Peyer's patch (tissue), 4 donors: Measurements from ENCODE around the gene RASGRP4.

ENCODE experiments used
- CTCF ChIP-seq, 6 experiments: fragments of 450-650 bp in 4 of 6; fragments of 200-600 bp in 2 of 6; sonication (generic) in 1 of 6; IDR thresholded peaks; one replicate each; pipeline ENCODE4 v1.5.1; 2017 to 2019; ENCODE audit warnings: antibody characterized with exemption in 6 of 6, mild to moderate bottlenecking in 3 of 6, moderate library complexity in 1 of 6
- POLR2A ChIP-seq, 2 donors: fragments of 450-650 bp; IDR thresholded peaks; one replicate each; pipeline ENCODE4 v1.5.1; 2017; ENCODE audit warnings: antibody characterized with exemption in 2 of 2, mild to moderate bottlenecking in 2 of 2, moderate library complexity in 2 of 2

- TF ChIP-seq POLR2A (IDR thresholded peaks at IDR 0.05) (no peak), CTCF (IDR thresholded peaks at IDR 0.05) (no peak)
Measured at GRCh38 chr19:38449518-38449917, 23.5 kb upstream of the RASGRP4 start.
